SIG-M5 treated with dmso at 0.1 percent for 504 hours (cell line): ENCODE measurements around the gene LSM14A.
A peak's percentile ranks its signal among the peaks of the same experiment; 100 is the strongest.
"Not testable (repeated sequence)": the region's sequence is repeated elsewhere in the genome, so short reads cannot be mapped to it uniquely, and the experiment has no call there.

ENCODE experiments used
- DNase-seq: peaks from one replicate; lab custom pipeline; 2025; ENCODE audit not compliant: unreplicated experiment; lab: John Stamatoyannopoulos, UW

Gene LSM14A

GRCh38 chr19:34158966-34159365, 13.3 kb upstream of the LSM14A start:
- DNase-seq = not testable (repeated sequence)

- not testable (repeated sequence) for DNase-seq
Measured at GRCh38 chr19:34159541-34159940, 12.8 kb upstream of the LSM14A start.

DNA sequence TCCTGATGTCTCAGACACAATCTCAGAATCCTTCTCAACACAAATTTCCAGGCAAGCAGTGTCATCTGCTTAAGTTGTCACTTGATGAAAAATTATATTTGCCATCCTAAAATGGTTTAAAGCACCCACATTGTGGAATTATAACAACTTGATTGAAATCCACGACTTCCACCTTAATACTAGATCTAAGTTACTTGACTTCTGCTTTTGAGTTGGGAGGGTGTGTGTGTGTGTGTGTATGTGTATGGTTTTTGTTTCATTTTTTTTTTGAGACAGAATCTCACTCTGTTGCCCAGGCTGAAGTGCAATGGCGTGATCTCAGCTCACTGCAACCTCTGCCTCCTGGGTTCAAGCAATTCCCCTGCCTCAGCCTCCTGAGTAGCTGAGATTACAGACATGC, 10.4 kb upstream of the LSM14A start:
- not testable (repeated sequence) for DNase-seq

DNA sequence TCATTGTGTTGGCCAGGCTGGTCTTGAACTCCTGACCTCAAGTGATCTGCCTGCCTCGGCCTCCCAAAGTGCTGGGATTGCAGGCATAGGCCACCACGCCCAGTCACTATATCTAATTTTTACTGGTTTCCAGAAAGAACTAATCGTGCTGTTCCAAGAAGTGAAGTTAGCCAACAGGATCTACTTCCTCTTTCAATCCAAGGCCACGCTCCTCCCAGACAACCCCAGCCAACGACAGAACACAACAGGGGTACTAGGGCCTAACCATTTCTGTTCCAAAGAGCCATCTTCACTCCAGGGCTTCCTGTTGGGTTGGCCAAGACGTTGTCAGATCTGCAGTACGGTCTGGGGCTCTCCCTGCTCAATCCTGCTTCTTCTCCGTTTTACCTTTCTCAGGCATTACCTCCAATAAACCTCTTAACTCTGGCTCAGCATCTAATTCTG, 7.0 kb upstream of the LSM14A start:
- peak; percentile 29 for DNase-seq

DNA sequence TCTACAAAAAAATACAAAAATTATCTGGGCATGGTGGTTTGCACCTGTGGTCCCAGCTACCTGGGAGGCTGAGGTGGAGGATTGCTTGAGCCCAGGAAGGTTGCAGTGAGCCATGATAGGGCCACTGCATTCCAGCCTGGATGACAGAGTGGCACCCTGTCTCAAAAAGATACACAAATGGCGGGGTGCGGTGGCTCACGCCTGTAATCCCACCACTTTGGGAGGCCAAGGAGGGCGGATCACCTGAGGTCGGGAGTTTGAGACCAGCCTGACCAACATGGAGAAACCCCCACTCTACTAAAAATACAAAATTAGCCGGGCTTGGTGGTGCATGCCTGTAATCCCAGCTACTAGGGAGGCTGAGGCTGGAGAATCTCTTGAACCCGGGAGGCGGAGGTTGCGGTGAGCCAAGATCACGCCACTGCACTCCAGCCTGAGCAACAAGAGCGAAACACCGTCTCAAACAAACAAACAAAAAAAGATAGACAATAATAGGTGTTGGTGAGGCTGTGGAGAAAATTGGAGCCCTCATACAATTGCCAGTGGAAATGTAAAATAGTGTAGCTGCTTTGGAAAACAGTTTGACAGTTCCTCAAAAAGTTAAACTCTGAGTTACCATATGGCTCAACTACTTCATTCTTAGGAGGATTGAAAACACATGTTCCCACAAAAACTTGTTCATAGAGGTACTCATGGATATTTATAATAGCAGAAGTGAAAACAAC, 2.7 kb upstream of the LSM14A start:
- DNase-seq = not testable (repeated sequence)

DNA sequence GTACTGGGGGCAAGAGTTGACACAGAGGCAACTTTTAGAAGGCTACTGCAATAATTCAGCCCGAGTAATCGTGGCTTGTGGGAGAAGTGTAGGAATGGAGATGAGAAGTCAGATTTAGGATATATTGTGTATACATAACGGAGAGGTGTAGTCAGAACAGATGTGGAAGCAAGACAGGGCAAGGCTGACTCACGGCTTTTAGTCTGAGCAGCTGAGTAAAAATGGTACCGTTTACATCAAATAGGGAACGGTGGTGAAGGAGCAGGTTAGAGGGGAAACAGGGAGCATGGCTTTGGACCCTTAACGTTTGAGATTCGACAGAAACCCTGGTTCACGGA, 796 bp upstream of the LSM14A start:
- peak; percentile 66 for DNase-seq

DNA sequence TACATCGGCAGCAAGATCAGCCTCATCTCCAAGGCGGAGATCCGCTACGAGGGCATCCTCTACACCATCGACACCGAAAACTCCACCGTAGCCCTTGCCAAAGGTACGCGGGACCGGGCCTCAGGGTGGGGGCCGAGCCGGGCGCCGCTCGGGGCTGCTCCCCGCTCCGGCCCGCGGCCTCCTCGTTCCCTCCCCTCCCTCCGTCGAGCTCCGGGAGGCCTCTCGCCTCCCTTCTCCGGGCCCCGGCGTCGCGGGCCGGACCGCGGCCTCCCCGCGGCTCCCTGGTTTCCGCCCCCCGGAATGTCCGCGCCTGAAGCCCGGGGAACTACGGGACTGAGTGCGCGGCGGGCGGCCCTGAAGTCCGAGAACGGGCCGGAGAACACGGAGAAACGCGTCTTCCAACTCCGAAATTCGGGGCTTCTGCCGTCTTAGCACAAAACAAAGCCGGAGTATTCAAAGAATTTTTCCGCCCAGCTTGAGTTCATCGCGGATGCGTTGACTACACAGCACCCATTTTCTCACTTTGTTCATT, 423 bp downstream of the LSM14A start:
- no peak for DNase-seq

DNA sequence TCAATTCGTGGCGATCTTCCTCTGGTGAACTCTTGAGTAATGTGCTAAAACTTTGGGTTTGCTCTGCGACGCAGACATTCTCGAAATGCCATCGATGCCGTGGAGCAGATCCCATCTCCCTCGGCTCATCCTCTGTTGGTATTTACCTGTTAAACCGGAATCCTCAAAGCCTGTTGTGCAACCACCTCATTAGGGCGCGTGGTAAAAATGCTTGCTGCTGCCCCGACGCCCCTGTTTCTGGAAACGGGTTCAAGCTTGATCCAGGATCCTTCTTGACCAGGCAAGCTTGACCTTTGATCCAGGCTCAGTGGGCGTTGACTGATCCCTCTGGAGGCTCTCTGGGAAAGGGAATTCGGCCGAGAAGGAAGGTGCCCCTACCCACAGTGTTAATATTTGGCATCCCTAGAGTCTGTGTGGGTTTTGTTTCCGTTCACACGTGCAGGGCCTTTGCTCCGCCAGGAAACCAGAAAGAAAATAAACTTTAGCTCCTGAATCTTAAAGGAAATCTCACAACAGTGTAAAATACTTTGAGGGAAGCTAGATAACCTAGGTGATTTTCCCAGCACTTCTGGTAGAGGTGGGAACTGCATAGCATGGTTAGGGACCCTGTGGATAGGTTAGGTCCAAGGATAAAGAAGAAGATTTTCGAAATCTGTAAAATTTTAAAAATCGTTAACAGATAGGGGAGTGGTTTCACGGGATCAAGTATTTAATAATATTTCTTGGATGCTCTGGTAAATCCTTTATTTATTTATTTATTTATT, 1.1 kb downstream of the LSM14A start:
- peak; percentile 51 for DNase-seq

GRCh38 chr19:34175173-34175572, 2.9 kb downstream of the LSM14A start:
- not testable (repeated sequence) for DNase-seq

- no peak for DNase-seq
Measured at GRCh38 chr19:34176581-34176980, 4.3 kb downstream of the LSM14A start.

DNA sequence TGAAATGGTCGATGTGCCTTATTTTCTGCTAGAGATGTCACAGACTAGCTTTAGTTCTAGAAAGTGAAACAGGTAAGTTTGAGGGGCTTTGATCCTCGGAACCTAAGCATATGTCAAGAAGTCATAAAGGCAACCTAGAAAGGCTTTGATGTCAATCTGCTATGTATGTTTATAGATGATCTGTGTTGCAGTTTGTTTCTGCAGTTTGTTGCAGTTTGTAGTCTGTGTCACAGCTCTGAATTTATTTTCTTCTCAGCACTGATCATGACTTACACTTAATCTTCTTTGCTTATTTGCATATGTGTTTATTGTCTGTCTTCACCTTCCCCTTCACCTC, 5.9 kb downstream of the LSM14A start:
- DNase-seq = no peak

- DNase-seq = no peak
Measured at GRCh38 chr19:34179066-34179465, 6.8 kb downstream of the LSM14A start.

GRCh38 chr19:34180273-34180672, 8.0 kb downstream of the LSM14A start:
- no peak for DNase-seq

DNA sequence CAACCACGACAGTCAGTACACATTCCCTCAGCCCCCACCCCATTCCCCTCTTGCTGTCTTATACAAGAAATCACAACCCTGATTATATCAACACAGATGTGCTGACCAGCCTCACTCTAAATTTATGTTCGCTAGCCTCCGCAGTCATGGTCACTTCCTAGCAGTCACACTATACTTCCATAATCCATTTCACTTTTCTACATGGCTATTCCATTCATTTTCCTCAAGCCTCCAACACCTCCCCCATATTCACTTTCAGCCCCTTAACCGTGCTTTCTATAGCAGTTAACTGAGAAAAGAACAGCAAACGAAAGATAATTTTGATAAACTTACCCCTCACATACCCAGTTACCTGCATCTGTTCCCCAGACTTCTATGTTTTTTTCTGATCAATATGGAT, 8.4 kb downstream of the LSM14A start:
- no peak for DNase-seq

DNA sequence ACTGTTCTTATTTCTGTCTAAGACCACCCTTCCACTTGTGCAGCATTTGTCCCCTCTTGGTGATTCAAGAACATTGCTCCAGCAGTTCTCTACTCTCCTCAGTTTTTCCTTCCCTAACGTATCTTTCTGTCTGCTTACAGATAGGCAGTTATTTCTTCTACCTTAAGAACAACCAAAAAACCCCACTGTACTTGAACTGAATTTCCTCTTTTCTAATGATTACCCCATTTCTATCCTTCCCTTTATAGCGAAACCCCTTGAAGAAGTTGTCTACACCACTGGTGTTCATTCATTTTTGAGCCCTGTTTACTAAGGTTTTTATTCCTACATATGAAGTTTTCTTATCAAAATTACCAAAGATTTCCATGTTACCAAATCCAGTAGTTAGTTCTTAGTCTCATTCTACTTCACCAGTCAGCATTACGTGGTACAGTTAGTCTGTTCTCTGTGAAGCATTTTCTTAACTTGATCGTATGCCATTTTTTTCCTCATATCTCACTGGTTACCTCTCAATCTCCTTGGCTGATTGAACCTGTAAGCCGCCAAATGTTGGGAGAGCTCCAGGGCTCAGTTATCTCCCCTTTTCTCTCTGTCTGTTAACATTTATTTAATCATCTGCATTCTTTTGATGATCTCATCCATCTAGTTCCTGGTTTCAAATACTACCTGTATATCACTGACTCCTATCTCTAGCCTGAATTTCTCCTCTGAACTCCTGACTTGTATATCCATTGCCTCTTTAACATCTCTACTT, 9.0 kb downstream of the LSM14A start:
- DNase-seq = peak; percentile 58

GRCh38 chr19:34182125-34182524, 9.8 kb downstream of the LSM14A start:
- DNase-seq = no peak

DNA sequence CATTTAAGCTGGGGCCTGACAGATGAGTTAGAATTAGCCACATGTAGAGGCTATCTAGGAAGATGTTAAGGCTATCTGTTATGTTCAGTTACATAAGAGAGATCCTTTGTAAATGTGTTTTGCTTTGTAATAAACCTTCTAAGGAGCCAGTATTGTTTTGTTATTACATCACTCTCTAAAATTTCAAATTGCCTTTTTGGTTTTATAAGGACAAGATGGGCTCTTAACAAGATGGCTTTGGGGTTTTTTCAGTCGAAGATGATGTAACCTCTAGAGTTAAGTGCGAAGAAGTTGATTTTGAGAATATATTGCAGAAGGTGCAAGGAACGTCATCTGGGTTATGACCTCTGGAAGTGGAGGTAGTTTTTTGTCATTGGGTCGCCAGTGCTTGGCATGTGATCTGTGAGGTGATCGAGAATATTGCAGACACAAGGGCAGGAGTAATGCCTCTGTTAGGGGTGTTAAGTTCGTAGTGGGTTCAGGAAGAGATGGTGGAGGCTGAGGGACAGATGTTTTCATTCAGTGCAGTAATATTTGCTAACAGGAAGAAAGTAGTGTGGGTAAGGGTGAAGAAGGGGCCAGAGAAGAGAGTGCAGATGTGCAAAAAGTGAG, 12.7 kb downstream of the LSM14A start:
- peak; percentile 63 for DNase-seq

DNA sequence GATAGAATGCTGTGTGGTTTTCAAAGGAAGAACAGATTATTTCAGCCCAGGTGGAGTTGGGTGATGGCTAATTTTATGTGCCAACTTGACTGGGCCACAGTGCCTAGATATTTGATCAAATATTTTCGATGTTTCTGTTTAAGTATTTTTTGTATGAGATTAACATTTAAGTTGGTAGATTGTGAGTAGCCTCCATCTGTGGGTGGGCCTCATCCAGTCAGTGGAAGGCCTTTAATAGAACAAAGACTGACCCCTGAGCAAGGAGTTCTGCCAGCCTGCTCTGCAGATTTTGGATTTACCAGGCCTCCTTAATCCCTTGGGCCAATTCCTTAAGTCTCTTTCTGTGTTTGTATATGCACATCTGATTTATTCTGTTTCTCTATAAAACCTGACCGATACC, 13.9 kb downstream of the LSM14A start:
- no peak for DNase-seq

GRCh38 chr19:34187011-34187410, 14.7 kb downstream of the LSM14A start:
- DNase-seq = no peak

DNA sequence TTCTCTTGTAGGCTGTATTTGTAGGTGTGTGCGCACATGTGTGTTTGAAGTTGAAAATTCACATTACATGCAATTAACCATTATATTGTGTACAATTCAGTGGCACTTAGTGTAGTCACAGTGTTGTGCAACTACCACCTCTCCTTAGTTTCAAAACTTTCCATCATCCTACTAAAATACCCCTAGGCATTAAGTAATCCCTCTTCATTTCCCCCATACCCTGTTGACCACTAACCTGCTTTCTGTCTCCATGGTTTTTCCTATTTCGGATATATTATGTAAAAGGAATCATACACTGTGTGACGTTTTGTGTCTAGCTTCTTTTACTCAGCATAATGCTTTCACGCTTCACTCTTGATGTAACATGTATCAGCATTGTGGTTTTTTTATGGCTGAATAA, 16.1 kb downstream of the LSM14A start:
- DNase-seq = peak; percentile 65

DNA sequence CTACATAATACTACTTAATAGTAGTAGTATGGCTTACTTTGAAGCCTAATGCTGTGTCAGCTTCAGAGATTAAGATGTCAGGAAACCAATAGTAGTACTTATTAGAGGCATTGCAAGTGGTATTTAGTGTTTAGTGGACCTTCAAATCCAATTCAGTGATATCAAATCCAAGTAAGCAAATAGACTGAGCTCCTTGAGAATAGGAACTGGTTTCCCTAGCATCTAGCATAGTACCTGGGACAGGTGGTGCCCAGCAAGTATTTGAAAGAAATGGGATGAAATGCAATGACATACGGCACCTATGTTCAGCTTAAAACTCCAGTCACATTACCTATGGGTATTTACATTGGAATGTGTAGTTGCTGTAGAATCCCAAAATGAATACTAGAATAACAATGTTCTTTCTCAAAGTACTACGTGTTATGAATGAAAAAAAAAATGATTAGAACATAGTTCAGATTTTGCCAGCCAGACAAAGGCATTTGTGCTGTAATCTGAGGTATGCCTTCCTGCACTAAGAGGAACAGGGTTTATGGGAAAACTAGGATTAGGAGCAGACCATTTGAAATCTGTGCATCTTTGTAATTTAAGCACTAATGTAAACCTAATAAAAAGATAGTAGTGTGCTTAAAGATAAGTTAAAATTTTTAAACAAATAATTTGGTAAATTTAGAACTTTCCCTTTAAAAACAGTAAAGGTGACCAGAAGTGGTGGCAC, 17.1 kb downstream of the LSM14A start:
- no peak for DNase-seq
